Smooth muscle cell (in vitro differentiated cells): Measurements from ENCODE around the gene FAM83D. TPM values are rescaled to one million over a fixed set of nuclear protein-coding genes. Genes with fewer than 3 reads are reported as not detected.

Source experiments
- DNase-seq: peaks from one replicate; lab custom pipeline; 2025; ENCODE audit not compliant: unreplicated experiment; lab: John Stamatoyannopoulos, UW
- H2AFZ ChIP-seq: fragments of 200-600 bp; sonication (generic); 2 replicates; pipeline ENCODE4 v1.6.0; 2016; ENCODE audit warnings: antibody characterized with exemption, low read depth, mild to moderate bottlenecking
- H3F3A ChIP-seq: fragments of 200-600 bp; sonication (generic); 2 replicates; pipeline ENCODE4 v1.6.0; 2017; ENCODE audit warnings: antibody characterized with exemption, low read depth
- H3K27ac ChIP-seq: fragments of 200-600 bp; sonication (generic); 2 replicates; pipeline ENCODE4 v1.5.1; 2016; ENCODE audit warnings: low read depth, mild to moderate bottlenecking
- H3K27me3 ChIP-seq: fragments of 200-600 bp; sonication (generic); 2 replicates; pipeline ENCODE4 v1.6.1; 2016; ENCODE audit warnings: low read depth, mild to moderate bottlenecking
- H3K36me3 ChIP-seq: fragments of 200-600 bp; sonication (generic); 2 replicates; pipeline ENCODE4 v1.5.1; 2016; ENCODE audit warnings: low read depth
- H3K4me1 ChIP-seq: fragments of 200-600 bp; sonication (generic); 2 replicates; pipeline ENCODE4 v1.5.1; 2016; ENCODE audit warnings: low read depth
- H3K4me2 ChIP-seq: fragments of 200-600 bp; sonication (generic); 2 replicates; pipeline ENCODE4 v1.6.0; 2016; ENCODE audit warnings: mild to moderate bottlenecking
- H3K4me3 ChIP-seq: fragments of 200-600 bp; sonication (generic); 2 replicates; pipeline ENCODE4 v1.5.1; 2016; ENCODE audit warnings: mild to moderate bottlenecking
- H3K79me2 ChIP-seq: fragments of 200-600 bp; sonication (generic); 2 replicates; pipeline ENCODE4 v1.6.0; 2016; ENCODE audit warnings: low read depth, mild to moderate bottlenecking
- H3K9ac ChIP-seq: fragments of 200-600 bp; sonication (generic); 2 replicates; pipeline ENCODE4 v1.6.0; 2016; ENCODE audit warnings: low read depth
- H3K9me3 ChIP-seq: fragments of 200-600 bp; sonication (generic); replicated peaks from 2 replicates; pipeline ENCODE4 v1.5.1; 2016; ENCODE audit warnings: low read depth
- H4K20me1 ChIP-seq: fragments of 200-600 bp; sonication (generic); 2 replicates; pipeline ENCODE4 v1.6.0; 2016; ENCODE audit warnings: low read depth
- CTCF ChIP-seq: fragments of 200-600 bp; sonication (generic); IDR thresholded peaks from 2 replicates; pipeline ENCODE4 v1.5.1; 2017; ENCODE audit warnings: borderline replicate concordance, mild to moderate bottlenecking, antibody characterized with exemption; ENCODE audit not compliant: insufficient read depth, poor library complexity, severe bottlenecking
- WGBS: methylation state at CpG from one replicate; pipeline ENCODE4 v1.1.7; 2016; ENCODE audit warnings: low lambda C conversion rate; 5-methylcytosine and 5-hydroxymethylcytosine counted together
- polyA plus RNA-seq: library from polyadenylated mRNA; unstranded; fragments of >200 nt; fragmentation: Nextera tagmentation; extraction: Ambion mirVana; gene quantifications from 2 replicates; pipeline ENCODE4 v1.2.1, GENCODE V29; 2016
- total RNA-seq: library from RNA; depleted of rRNA; stranded (reverse); fragments of >200 nt; gene quantifications from 2 replicates; pipeline ENCODE4 v1.2.3, GENCODE V29; 2014

Gene FAM83D
- total and polyA plus RNA-seq, 2 experiments from 2014 or later = 5.7 to 10.7 TPM

GRCh38 chr20:38962044-38962927 is 36.1 kb downstream of the FAM83D start, which contains the start of gene DHX35:
TSS of gene DHX35 (plus strand) at chr20:38962344. CDS start at chr20:38962368, 24 bp downstream.
- 1% methylated on average over 70 of the region's 70 CpGs for WGBS
- H3K36me3 ChIP-seq = no peaks in the 10 kb centered on the region
- no peak for TF ChIP-seq CTCF
- peak within 1 kb of the TSS; percentile 87 for H3K27ac ChIP-seq
- peak within 1 kb of the TSS; percentile 97 for H3K4me2 ChIP-seq
- no peaks in the 10 kb centered on the region for H3F3A ChIP-seq
- peak within 1 kb of the TSS; percentile 99 for H2AFZ ChIP-seq
- peak within 1 kb of the TSS; percentile 87 for H3K4me3 ChIP-seq
- H3K9ac ChIP-seq = peak within 1 kb of the TSS; percentile 96
- no peaks in the 10 kb centered on the region for H3K9me3 ChIP-seq
- DNase-seq = peak; percentile 90
- peaks cover 26% of the 10 kb centered on the region for H3K79me2 ChIP-seq
- peaks cover 13% of the 10 kb centered on the region for H3K4me1 ChIP-seq
- peaks cover 4% of the 10 kb centered on the region for H4K20me1 ChIP-seq
- H3K27me3 ChIP-seq = no peaks in the 10 kb centered on the region

- WGBS = 23% methylated on average over 5 of the region's 5 CpGs
- no peaks in the 10 kb centered on the region for H3K27me3 ChIP-seq
- peak overlapping the region; percentile 96 for H3K9ac ChIP-seq
- H3K4me1 ChIP-seq = peaks cover 13% of the 10 kb centered on the region
- peak overlapping the region; percentile 97 for H3K4me2 ChIP-seq
- peak overlapping the region; percentile 87 for H3K27ac ChIP-seq
- H4K20me1 ChIP-seq = peaks cover 4% of the 10 kb centered on the region
- no peaks in the 10 kb centered on the region for H3K9me3 ChIP-seq
- no peaks in the 10 kb centered on the region for H3K36me3 ChIP-seq
- H3K4me3 ChIP-seq = peak overlapping the region; percentile 87
- H3F3A ChIP-seq = no peaks in the 10 kb centered on the region
- TF ChIP-seq CTCF = no peak
- H2AFZ ChIP-seq = peak overlapping the region; percentile 91
- no peak for DNase-seq
- H3K79me2 ChIP-seq = peaks cover 26% of the 10 kb centered on the region
Observed at GRCh38 chr20:38962928-38963401, 36.7 kb downstream of the FAM83D start.

- no peaks in the 10 kb centered on the region for H3K36me3 ChIP-seq
- peaks cover 4% of the 10 kb centered on the region for H4K20me1 ChIP-seq
- peak overlapping the region; percentile 97 for H3K4me2 ChIP-seq
- H3K79me2 ChIP-seq = peaks cover 26% of the 10 kb centered on the region
- DNase-seq = no peak
- TF ChIP-seq CTCF = no peak
- no peaks in the 10 kb centered on the region for H3K27me3 ChIP-seq
- no peak overlapping the region for H3K4me3 ChIP-seq
- no peaks in the 10 kb centered on the region for H3F3A ChIP-seq
- no peak overlapping the region for H3K9ac ChIP-seq
- no peaks in the 10 kb centered on the region for H3K9me3 ChIP-seq
- H3K27ac ChIP-seq = no peak overlapping the region
- no peak overlapping the region for H2AFZ ChIP-seq
- peaks cover 13% of the 10 kb centered on the region for H3K4me1 ChIP-seq
Observed at GRCh38 chr20:38963745-38964144, 37.5 kb downstream of the FAM83D start.
